WTC11 (cell line): ENCODE measurements around the gene ICE2. TPM values are rescaled to one million over a fixed set of nuclear protein-coding genes. Genes with fewer than 3 reads are reported as not detected.
A peak's percentile ranks its signal among the peaks of the same experiment; 100 is the strongest.

ENCODE experiments used
- ATAC-seq: fragments of 200-7000 bp; cut with Tn5 transposase; 2 replicates; pipeline ENCODE4 v1.10.0; 2021; ENCODE audit warnings: mild to moderate bottlenecking, moderate library complexity
- CTCF ChIA-PET: fragments of 300-600 bp; sonication (Branson Sonifier 250); formaldehyde crosslinking; loops from one replicate; lab custom pipeline; 2021; ENCODE audit warnings: antibody characterized with exemption; lab: Charles Lee
- POLR2A ChIA-PET: fragments of 350-600 bp; sonication (Branson Sonifier 250); formaldehyde crosslinking; loops from one replicate; lab custom pipeline; 2021; ENCODE audit warnings: antibody characterized with exemption; lab: Charles Lee
- DNase-seq: peaks from one replicate; pipeline ENCODE4 v3.0.0; 2021; ENCODE audit warnings: low spot score
- H3K27ac Mint-ChIP-seq: 2 replicates; pipeline ENCODE4 v1.8.0; 2021; ENCODE audit warnings: mixed read lengths
- H3K27me3 Mint-ChIP-seq: 2 replicates; pipeline ENCODE4 v1.8.0; 2021; ENCODE audit warnings: low read depth, mild to moderate bottlenecking, moderate library complexity, mixed read lengths
- H3K36me3 Mint-ChIP-seq: 2 replicates; pipeline ENCODE4 v1.8.0; 2021; ENCODE audit warnings: mixed read lengths
- H3K4me1 Mint-ChIP-seq: 2 replicates; pipeline ENCODE4 v1.8.0; 2022; ENCODE audit warnings: mixed read lengths
- H3K4me3 Mint-ChIP-seq: 2 replicates; pipeline ENCODE4 v1.8.0; 2021; ENCODE audit warnings: mild to moderate bottlenecking, moderate library complexity, mixed read lengths
- H3K9me3 Mint-ChIP-seq: 2 replicates; pipeline ENCODE4 v1.8.0; 2021; ENCODE audit warnings: mixed read lengths
- CREB1 ChIP-seq: sonication (generic); formaldehyde crosslinking; IDR thresholded peaks from 2 replicates; pipeline ENCODE4 v1.8.0; 2023; ENCODE audit warnings: mild to moderate bottlenecking, missing genetic modification reagents
- CREM ChIP-seq: sonication (generic); formaldehyde crosslinking; IDR thresholded peaks from 2 replicates; pipeline ENCODE4 v1.8.1; 2022; ENCODE audit warnings: mild to moderate bottlenecking, missing genetic modification reagents, moderate library complexity
- CTCF ChIP-seq: fragments of 200-600 bp; IDR thresholded peaks from 2 replicates; pipeline ENCODE4 v1.8.0; 2022; ENCODE audit warnings: antibody characterized with exemption
- ELF4 ChIP-seq: sonication (generic); formaldehyde crosslinking; IDR thresholded peaks from 2 replicates; pipeline ENCODE4 v1.8.1; 2022; ENCODE audit warnings: low read depth, mild to moderate bottlenecking, moderate library complexity, missing genetic modification reagents
- ERG ChIP-seq: fragments of 250-450 bp; sonication (Bioruptor Pico); IDR thresholded peaks from 2 replicates; pipeline ENCODE4 v1.8.0; 2021; ENCODE audit warnings: mild to moderate bottlenecking
- FOXP4 ChIP-seq: sonication (generic); formaldehyde crosslinking; IDR thresholded peaks from 2 replicates; pipeline ENCODE4 v1.8.0; 2022; ENCODE audit warnings: mild to moderate bottlenecking, missing genetic modification reagents
- GTF2I ChIP-seq: fragments of 250-450 bp; sonication (Bioruptor Pico); conservative IDR thresholded peaks from 2 replicates; pipeline ENCODE4 v1.4.0; 2021; ENCODE audit warnings: mild to moderate bottlenecking
- HMGA2 ChIP-seq: fragments of 250-450 bp; sonication (Bioruptor Pico); IDR thresholded peaks from 2 replicates; pipeline ENCODE4 v1.4.0; 2021; ENCODE audit warnings: mild to moderate bottlenecking, moderate library complexity
- IRF2 ChIP-seq: sonication (generic); formaldehyde crosslinking; IDR thresholded peaks from 2 replicates; pipeline ENCODE4 v1.8.0; 2022; ENCODE audit warnings: low read depth, missing genetic modification reagents, borderline replicate concordance
- MYBL2 ChIP-seq: sonication (generic); formaldehyde crosslinking; IDR thresholded peaks from 2 replicates; pipeline ENCODE4 v1.8.1; 2023; ENCODE audit warnings: mild to moderate bottlenecking, moderate library complexity, missing genetic modification reagents
- NR1H2 ChIP-seq: sonication (generic); formaldehyde crosslinking; IDR thresholded peaks from 2 replicates; pipeline ENCODE4 v1.9.0; 2021; ENCODE audit warnings: mild to moderate bottlenecking, moderate library complexity, missing genetic modification reagents
- OVOL2 ChIP-seq: fragments of 250-450 bp; sonication (Bioruptor Pico); IDR thresholded peaks from 2 replicates; pipeline ENCODE4 v1.9.0; 2021; ENCODE audit warnings: mild to moderate bottlenecking, borderline replicate concordance
- RELA ChIP-seq: sonication (generic); formaldehyde crosslinking; IDR thresholded peaks from 2 replicates; pipeline ENCODE4 v1.8.1; 2022; ENCODE audit warnings: missing genetic modification reagents, mild to moderate bottlenecking, borderline replicate concordance
- RORB ChIP-seq: fragments of 250-450 bp; sonication (Bioruptor Pico); IDR thresholded peaks from 2 replicates; pipeline ENCODE4 v1.9.0; 2021; ENCODE audit warnings: mild to moderate bottlenecking
- SOX15 ChIP-seq: fragments of 250-450 bp; sonication (Bioruptor Pico); IDR thresholded peaks from 2 replicates; pipeline ENCODE4 v1.9.0; 2021; ENCODE audit warnings: mild to moderate bottlenecking
- ZNF232 ChIP-seq: sonication (generic); formaldehyde crosslinking; IDR thresholded peaks from 2 replicates; pipeline ENCODE4 v1.8.0; 2022; ENCODE audit warnings: mild to moderate bottlenecking, missing genetic modification reagents
- ZNF416 ChIP-seq: fragments of 250-450 bp; sonication (Bioruptor Pico); IDR thresholded peaks from 2 replicates; pipeline ENCODE4 v1.9.0; 2021; ENCODE audit warnings: mild to moderate bottlenecking, inconsistent platforms
- total RNA-seq: library from RNA; stranded (reverse); gene quantifications from 3 replicates; pipeline ENCODE4 v1.2.3, GENCODE V29; 2021
- TF ChIP-seq, protein P1 (sequence below): sonication (generic); formaldehyde crosslinking; IDR thresholded peaks from 2 replicates; pipeline ENCODE4 v1.8.1; 2022; ENCODE audit warnings: low read depth, mild to moderate bottlenecking, moderate library complexity, missing genetic modification reagents, borderline replicate concordance
- TF ChIP-seq, protein P2 (sequence below): sonication (generic); formaldehyde crosslinking; IDR thresholded peaks from 2 replicates; pipeline ENCODE4 v1.8.1; 2022; ENCODE audit warnings: low read depth, missing genetic modification reagents, borderline replicate concordance

Gene ICE2
- total RNA-seq, 1 experiment from 2014 or later: 76.9 TPM

DNA sequence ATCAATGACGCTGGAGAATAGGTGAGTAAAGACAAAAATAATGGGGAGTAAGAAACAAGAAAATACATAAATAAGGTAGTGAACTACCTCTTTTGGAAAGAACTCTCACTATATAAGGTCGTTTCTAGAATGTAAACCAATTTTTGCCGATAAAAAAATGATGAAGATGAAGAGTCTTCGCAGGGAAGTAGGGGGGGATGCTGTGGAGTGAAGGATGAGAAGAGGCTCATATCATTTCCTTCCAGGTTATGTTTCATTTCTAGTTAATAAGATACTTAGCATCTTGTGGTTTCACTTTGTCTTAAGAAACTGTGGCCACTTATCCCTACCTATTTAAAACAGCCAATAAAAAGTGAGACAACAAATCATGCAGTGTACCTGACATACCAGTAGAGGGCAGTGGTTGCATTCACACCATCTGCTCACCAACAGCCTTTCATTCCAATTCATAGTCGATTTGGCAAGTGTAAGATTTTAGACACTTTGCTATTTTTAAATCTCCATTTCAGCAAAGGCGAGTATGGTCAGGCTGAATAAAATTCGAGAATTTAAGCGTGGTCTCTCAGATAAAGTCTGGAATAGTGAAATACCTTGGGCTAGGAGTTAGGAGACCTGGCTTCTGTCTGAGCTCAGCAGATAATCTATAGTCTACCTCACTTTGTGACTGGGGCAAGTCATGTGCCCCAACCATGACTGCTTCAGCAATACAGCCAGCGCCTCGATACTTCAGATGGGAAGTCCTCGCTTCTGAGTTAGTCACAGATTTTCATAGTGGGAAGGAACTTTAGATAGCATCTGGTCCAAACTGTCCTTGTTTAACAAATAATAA lies 28.9 kb upstream of the ICE2 start:
- H3K27ac Mint-ChIP-seq: no peak overlapping the region
- no peak overlapping the region for H3K4me3 Mint-ChIP-seq
- ATAC-seq: peak; percentile 79
- H3K4me1 Mint-ChIP-seq: peaks cover 6% of the 10 kb centered on the region
- H3K27me3 Mint-ChIP-seq: no peaks in the 10 kb centered on the region
- peak; percentile 77 for TF ChIP-seq CTCF
- no peak for TF ChIP-seq CREM
- no peak for TF ChIP-seq OVOL2
- TF ChIP-seq GTF2I (CRISPR knock-in tag): no peak
- TF ChIP-seq, all 79 proteins: peak for 1
- Mint-ChIP-seq H3K36me3 (no peaks in the 10 kb centered on the region), H3K9me3 (no peaks in the 10 kb centered on the region)
- POLR2A ChIA-PET: no interaction called here
- CTCF ChIA-PET: interaction anchor here (0.6 to 6.1 kb wide), 18 partner anchors 9 to 504 kb away, joined by 3 to 78 read pairs (median 4); no protein-coding TSS in a partner anchor
- no peak for DNase-seq

GRCh38 chr15:60496853-60497252 lies 17.9 kb upstream of the ICE2 start:
- TF ChIP-seq HMGA2 (CRISPR knock-in tag) (no peak), ELF4 (CRISPR knock-in tag) (no peak), RELA (CRISPR knock-in tag) (no peak), ZNF416 (no peak), RORB (CRISPR knock-in tag) (no peak), NR1H2 (CRISPR knock-in tag) (no peak), MYBL2 (no peak), CREB1 (CRISPR knock-in tag) (no peak), FOXP4 (CRISPR knock-in tag) (no peak), SOX15 (CRISPR knock-in tag) (no peak), ERG (CRISPR knock-in tag) (no peak), IRF2 (no peak), ZNF232 (CRISPR knock-in tag) (no peak)
- TF ChIP-seq, protein P1, sequence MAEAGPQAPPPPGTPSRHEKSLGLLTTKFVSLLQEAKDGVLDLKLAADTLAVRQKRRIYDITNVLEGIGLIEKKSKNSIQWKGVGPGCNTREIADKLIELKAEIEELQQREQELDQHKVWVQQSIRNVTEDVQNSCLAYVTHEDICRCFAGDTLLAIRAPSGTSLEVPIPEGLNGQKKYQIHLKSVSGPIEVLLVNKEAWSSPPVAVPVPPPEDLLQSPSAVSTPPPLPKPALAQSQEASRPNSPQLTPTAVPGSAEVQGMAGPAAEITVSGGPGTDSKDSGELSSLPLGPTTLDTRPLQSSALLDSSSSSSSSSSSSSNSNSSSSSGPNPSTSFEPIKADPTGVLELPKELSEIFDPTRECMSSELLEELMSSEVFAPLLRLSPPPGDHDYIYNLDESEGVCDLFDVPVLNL (CRISPR knock-in tag): no peak
- TF ChIP-seq, protein P2, sequence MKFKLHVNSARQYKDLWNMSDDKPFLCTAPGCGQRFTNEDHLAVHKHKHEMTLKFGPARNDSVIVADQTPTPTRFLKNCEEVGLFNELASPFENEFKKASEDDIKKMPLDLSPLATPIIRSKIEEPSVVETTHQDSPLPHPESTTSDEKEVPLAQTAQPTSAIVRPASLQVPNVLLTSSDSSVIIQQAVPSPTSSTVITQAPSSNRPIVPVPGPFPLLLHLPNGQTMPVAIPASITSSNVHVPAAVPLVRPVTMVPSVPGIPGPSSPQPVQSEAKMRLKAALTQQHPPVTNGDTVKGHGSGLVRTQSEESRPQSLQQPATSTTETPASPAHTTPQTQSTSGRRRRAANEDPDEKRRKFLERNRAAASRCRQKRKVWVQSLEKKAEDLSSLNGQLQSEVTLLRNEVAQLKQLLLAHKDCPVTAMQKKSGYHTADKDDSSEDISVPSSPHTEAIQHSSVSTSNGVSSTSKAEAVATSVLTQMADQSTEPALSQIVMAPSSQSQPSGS (CRISPR knock-in tag): no peak
- POLR2A ChIA-PET: no interaction called here
- Mint-ChIP-seq H3K4me3 (no peak overlapping the region), H3K9me3 (no peaks in the 10 kb centered on the region), H3K27me3 (no peaks in the 10 kb centered on the region), H3K36me3 (peaks cover 9% of the 10 kb centered on the region), H3K4me1 (peaks cover 12% of the 10 kb centered on the region; the same call in 1 of the 2 replicates), H3K27ac (no peak overlapping the region)
- DNase-seq (no peak), ATAC-seq (no peak)
- CTCF ChIA-PET: interaction anchor here (2.9 kb wide), 1 partner anchor 12 kb away, joined by 12 read pairs; no protein-coding TSS in a partner anchor
